SU-DHL-6 (cell line): ENCODE measurements around the gene UFM1.

Source experiments
- H2AFZ ChIP-seq: fragments of 200-600 bp; sonication (generic); 2 replicates; pipeline ENCODE4 v1.6.1; 2014; ENCODE audit warnings: low read depth, mild to moderate bottlenecking, moderate library complexity, mixed read lengths, antibody characterized with exemption, low read length; ENCODE audit not compliant: severe bottlenecking
- H3F3A ChIP-seq: fragments of 200-600 bp; shearing (Covaris generic); 2 replicates; pipeline ENCODE4 v1.6.0; 2016; ENCODE audit warnings: antibody characterized with exemption, mild to moderate bottlenecking; ENCODE audit not compliant: insufficient read depth
- H3K27ac ChIP-seq: fragments of 200-600 bp; sonication (generic); 2 replicates; pipeline ENCODE4 v1.5.1; 2016; ENCODE audit warnings: low read depth, mild to moderate bottlenecking, low read length, moderate library complexity, mixed read lengths
- H3K27me3 ChIP-seq: fragments of 200-600 bp; sonication (generic), shearing (Covaris generic); 2 replicates; pipeline ENCODE4 v1.6.0; 2014; ENCODE audit warnings: mild to moderate bottlenecking, low read length
- H3K36me3 ChIP-seq: fragments of 200-600 bp; sonication (generic); 2 replicates; pipeline ENCODE4 v1.6.1; 2014; ENCODE audit warnings: mild to moderate bottlenecking, low read length, mixed read lengths
- H3K4me2 ChIP-seq: fragments of 300-600, 200-600 bp; shearing (Covaris generic), sonication (generic); 2 replicates; pipeline ENCODE4 v1.6.0; 2014; ENCODE audit warnings: low read length, low read depth, mild to moderate bottlenecking; ENCODE audit not compliant: poor library complexity, severe bottlenecking
- H3K4me3 ChIP-seq: fragments of 200-600 bp; sonication (generic); 2 replicates; pipeline ENCODE4 v1.5.1; 2014; ENCODE audit warnings: antibody characterized with exemption, low read length, mild to moderate bottlenecking, mixed read lengths; ENCODE audit not compliant: insufficient read depth, poor library complexity, severe bottlenecking
- H3K79me2 ChIP-seq: fragments of 200-600 bp; sonication (generic); 2 replicates; pipeline ENCODE4 v1.6.1; 2014; ENCODE audit warnings: mild to moderate bottlenecking, low read length, moderate library complexity; ENCODE audit not compliant: insufficient read depth
- H3K9ac ChIP-seq: fragments of 200-600 bp; sonication (generic); 2 replicates; pipeline ENCODE4 v1.7.0; 2014; ENCODE audit warnings: mild to moderate bottlenecking, low read length
- H3K9me2 ChIP-seq: fragments of 200-600 bp; sonication (generic); replicated peaks from 2 replicates; pipeline ENCODE4 v1.6.1; 2014; ENCODE audit warnings: low read length; ENCODE audit not compliant: insufficient read depth
- H3K9me3 ChIP-seq: fragments of 200-600 bp; sonication (generic); 2 replicates; pipeline ENCODE4 v1.6.1; 2014; ENCODE audit warnings: low read length, mixed read lengths; ENCODE audit not compliant: insufficient read depth
- H4K20me1 ChIP-seq: fragments of 200-600 bp; sonication (generic); 2 replicates; pipeline ENCODE4 v1.6.1; 2014; ENCODE audit warnings: low read depth, mild to moderate bottlenecking, antibody characterized with exemption, low read length, moderate library complexity, mixed read lengths
- CTCF ChIP-seq: fragments of 200-600 bp; sonication (generic); IDR thresholded peaks from one replicate; pipeline ENCODE4 v1.5.1; 2017; ENCODE audit warnings: antibody characterized with exemption, mild to moderate bottlenecking, low read length, moderate library complexity; ENCODE audit not compliant: insufficient read depth, poor library complexity, severe bottlenecking
- EZH2phosphoT487 ChIP-seq: fragments of 200-600 bp; sonication (generic), shearing (Covaris generic); conservative IDR thresholded peaks from 2 replicates; pipeline ENCODE4 v1.6.1; 2018; ENCODE audit warnings: mild to moderate bottlenecking, antibody characterized with exemption, low read length, moderate library complexity, mixed read lengths

The UFM1 gene

GRCh38 chr13:38338089-38338488, 11.6 kb upstream of the UFM1 start:
- Histone ChIP-seq H3K27ac (no peak overlapping the region), H3K9me3 (no peaks in the 10 kb centered on the region), H3K9ac (no peak overlapping the region), H3K27me3 (no peaks in the 10 kb centered on the region), H3K4me3 (no peak overlapping the region), H3K9me2 (no peaks in the 10 kb centered on the region), H3F3A (no peaks in the 10 kb centered on the region), H2AFZ (no peak overlapping the region), H3K4me2 (no peak overlapping the region), H3K36me3 (no peaks in the 10 kb centered on the region), H3K79me2 (no peaks in the 10 kb centered on the region), H4K20me1 (no peaks in the 10 kb centered on the region)
- TF ChIP-seq EZH2phosphoT487 = no peak
- TF ChIP-seq CTCF = no peak

GRCh38 chr13:38340624-38341023, 9.0 kb upstream of the UFM1 start:
- Histone ChIP-seq H3K9ac (no peak overlapping the region), H3K4me2 (no peak overlapping the region), H3K4me3 (no peak overlapping the region), H3K27ac (no peak overlapping the region), H3K9me2 (no peaks in the 10 kb centered on the region), H3K79me2 (no peaks in the 10 kb centered on the region), H3F3A (no peaks in the 10 kb centered on the region), H3K27me3 (no peaks in the 10 kb centered on the region), H2AFZ (no peak overlapping the region), H3K36me3 (no peaks in the 10 kb centered on the region), H4K20me1 (no peaks in the 10 kb centered on the region), H3K9me3 (no peaks in the 10 kb centered on the region)
- TF ChIP-seq CTCF (no peak), EZH2phosphoT487 (no peak)

GRCh38 chr13:38341149-38341692, 8.4 kb upstream of the UFM1 start:
- H3K4me3 ChIP-seq = no peak overlapping the region
- no peaks in the 10 kb centered on the region for H3F3A ChIP-seq
- no peak overlapping the region for H3K9ac ChIP-seq
- no peak overlapping the region for H2AFZ ChIP-seq
- H3K36me3 ChIP-seq = no peaks in the 10 kb centered on the region
- TF ChIP-seq EZH2phosphoT487 = no peak
- TF ChIP-seq CTCF = no peak
- H3K9me3 ChIP-seq = no peaks in the 10 kb centered on the region
- H3K79me2 ChIP-seq = no peaks in the 10 kb centered on the region
- no peaks in the 10 kb centered on the region for H4K20me1 ChIP-seq
- no peak overlapping the region for H3K27ac ChIP-seq
- no peaks in the 10 kb centered on the region for H3K27me3 ChIP-seq
- no peak overlapping the region for H3K4me2 ChIP-seq
- H3K9me2 ChIP-seq = no peaks in the 10 kb centered on the region
